Endothelial cell of umbilical vein (primary cell): Measurements from ENCODE around the gene HS6ST2. TPM values are rescaled to one million over a fixed set of nuclear protein-coding genes. Genes with fewer than 3 reads are reported as not detected.

Source experiments
- BruUV-seq: library from RNA; stranded (reverse); fragments of 400-500 nt; replicated peaks from 2 replicates; lab custom pipeline; 2021; lab: Mats Ljungman, UMichigan
- CTCF ChIA-PET: fragments of 300-600, 350-600 bp; sonication (Branson Sonifier 250); formaldehyde crosslinking; loops from one replicate; lab custom pipeline; 2021; ENCODE audit warnings: antibody characterized with exemption, inconsistent platforms; lab: Charles Lee
- POLR2A ChIA-PET: fragments of 300-600, 350-600 bp; sonication (Branson Sonifier 250); formaldehyde crosslinking; loops from one replicate; lab custom pipeline; 2021; ENCODE audit warnings: antibody characterized with exemption, inconsistent platforms; lab: Charles Lee
- DNase-seq: peaks from one replicate; pipeline ENCODE4 v3.0.0-alpha.2; 2011; ENCODE audit warnings: low read depth, low spot score
- FAIRE-seq: peaks from 2 replicates; lab custom pipeline; 2011; peaks lifted over from hg19 to GRCh38; lab: Jason Lieb, UNC
- H2AFZ ChIP-seq: 2 replicates; pipeline ENCODE4 v1.6.0; 2012; ENCODE audit warnings: low read depth, low read length, control low read depth, inconsistent platforms
- H3K27ac ChIP-seq: 2 replicates; pipeline ENCODE4 v1.5.1; 2011; ENCODE audit warnings: low read depth, mild to moderate bottlenecking, control low read depth, low read length, moderate library complexity; ENCODE audit not compliant: insufficient read depth
- H3K27me3 ChIP-seq, 2 experiments: 2 replicates each; pipeline versions ENCODE4 v1.6.0 to v1.6.1; 2011; ENCODE audit warnings: low read length in 2 of 2, mixed read lengths in 1 of 2; ENCODE audit not compliant: control insufficient read depth in 2 of 2, insufficient read depth in 2 of 2
- H3K36me3 ChIP-seq, 2 experiments: 2 replicates in 1 of 2; 3 replicates in 1 of 2; pipeline ENCODE4 v1.5.1; 2011; ENCODE audit warnings: low read length in 2 of 2, mild to moderate bottlenecking in 1 of 2, moderate library complexity in 1 of 2; ENCODE audit not compliant: control insufficient read depth in 2 of 2, insufficient read depth in 2 of 2; ENCODE audit errors: extremely low read depth in 1 of 2
- H3K4me1 ChIP-seq: 3 replicates; pipeline ENCODE4 v1.5.1; 2011; ENCODE audit warnings: mild to moderate bottlenecking, low read length; ENCODE audit not compliant: control insufficient read depth, insufficient read depth; ENCODE audit errors: extremely low read depth
- H3K4me2 ChIP-seq: 2 replicates; pipeline ENCODE4 v1.6.1; 2011; ENCODE audit warnings: low read length, control low read depth, mixed read lengths; ENCODE audit not compliant: insufficient read depth
- H3K4me3 ChIP-seq, 3 experiments: fragments of 200-600 bp in 1 of 3; sonication (generic), shearing (Covaris generic) in 1 of 3; replicated peaks in 1 of 3; 2 replicates each; pipeline ENCODE4 v1.5.1; 2011 to 2016; ENCODE audit warnings: control low read depth in 3 of 3, low read length in 3 of 3, mild to moderate bottlenecking in 2 of 3, inconsistent platforms in 1 of 3, low read depth in 1 of 3, moderate library complexity in 1 of 3; ENCODE audit not compliant: insufficient read depth in 1 of 3
- H3K79me2 ChIP-seq: 2 replicates; pipeline ENCODE4 v1.6.0; 2012; ENCODE audit warnings: low read length, inconsistent platforms; ENCODE audit not compliant: control insufficient read depth, insufficient read depth
- H3K9ac ChIP-seq: replicated peaks from 2 replicates; pipeline ENCODE3; 2011; ENCODE audit warnings: low read length, control low read depth; ENCODE audit not compliant: insufficient read depth; ENCODE audit errors: extremely low read depth
- H3K9me1 ChIP-seq: replicated peaks from 3 replicates; pipeline ENCODE4 v1.6.0; 2011; ENCODE audit warnings: mild to moderate bottlenecking, low read length; ENCODE audit not compliant: control insufficient read depth, insufficient read depth; ENCODE audit errors: extremely low read depth
- H3K9me3 ChIP-seq: replicated peaks from 2 replicates; pipeline ENCODE4 v1.5.1; 2012; ENCODE audit warnings: low read length, inconsistent platforms; ENCODE audit not compliant: control insufficient read depth, insufficient read depth
- H4K20me1 ChIP-seq: replicated peaks from 2 replicates; pipeline ENCODE3; 2011; ENCODE audit warnings: mild to moderate bottlenecking, low read length; ENCODE audit not compliant: control insufficient read depth, insufficient read depth; ENCODE audit errors: extremely low read depth
- EZH2 ChIP-seq: IDR thresholded peaks from 2 replicates; pipeline ENCODE4 v1.6.1; 2012; ENCODE audit warnings: borderline replicate concordance, low read depth, mild to moderate bottlenecking, moderate library complexity, low read length, inconsistent platforms; ENCODE audit not compliant: severe bottlenecking
- FOS ChIP-seq: IDR thresholded peaks from 2 replicates; pipeline ENCODE4 v1.6.1; 2011; ENCODE audit warnings: mild to moderate bottlenecking, low read length, moderate library complexity, borderline replicate concordance; ENCODE audit not compliant: insufficient read depth
- GATA2 ChIP-seq: IDR thresholded peaks from 2 replicates; pipeline ENCODE4 v1.7.0; 2011; ENCODE audit warnings: low read depth, mild to moderate bottlenecking, moderate library complexity, mixed read lengths, low read length; ENCODE audit not compliant: insufficient read length, insufficient read depth
- JUN ChIP-seq: IDR thresholded peaks from 2 replicates; pipeline ENCODE4 v1.6.1; 2011; ENCODE audit warnings: borderline replicate concordance, low read depth; ENCODE audit not compliant: insufficient read length, insufficient read depth
- MYC ChIP-seq: IDR thresholded peaks from one replicate; pipeline ENCODE4 v1.6.1; 2011; ENCODE audit warnings: mild to moderate bottlenecking, low read depth, low read length
- POLR2A ChIP-seq: IDR thresholded peaks from 2 replicates; pipeline ENCODE4 v1.6.1; 2012; ENCODE audit warnings: low read depth, mild to moderate bottlenecking, control low read depth, low read length
- POLR2AphosphoS5 ChIP-seq: IDR thresholded peaks from 2 replicates; pipeline ENCODE4 v1.6.1; 2012; ENCODE audit warnings: low read depth, mild to moderate bottlenecking, control low read depth, low read length, moderate library complexity; ENCODE audit not compliant: insufficient read depth
- dilution Hi-C: fragments of 300-500 bp; cut with MboI; formaldehyde crosslinking; loops from one replicate; pipeline ENCODE4 v1.15.0; 2019; ENCODE audit warnings: low sequenced_read_pairs; ENCODE audit not compliant: extremely low pct_ligation_motif_present
- intact Hi-C: fragments of 100-400 bp; cut with micrococcal nuclease; formaldehyde crosslinking; loops from one replicate; pipeline ENCODE4 v1.10.0; 2022
- polyA plus RNA-seq, 4 experiments: library from polyadenylated mRNA; depleted of rRNA in 3 of 4; stranded (reverse) in 3 of 4; unstranded in 1 of 4; fragments of >200 nt; gene quantifications; 2 replicates each; pipeline versions ENCODE4 v1.2.1 to v1.2.3, GENCODE V29; 2011 to 2012; ENCODE audit warnings: missing spikeins in 1 of 4
- total RNA-seq: library from RNA; stranded (reverse); gene quantifications from 2 replicates; pipeline ENCODE4 v1.2.3, GENCODE V29; 2021
- TF ChIP-seq, protein P1 (sequence below), 2 donors: IDR thresholded peaks; 1 replicate in 1 of 2; 2 replicates in 1 of 2; pipeline ENCODE4 v1.5.1; 2011; ENCODE audit warnings: low read length in 2 of 2, mild to moderate bottlenecking in 2 of 2, moderate library complexity in 2 of 2, control low read depth in 1 of 2, inconsistent platforms in 1 of 2, low read depth in 1 of 2; ENCODE audit not compliant: insufficient read depth in 1 of 2; ENCODE audit errors: extremely low read depth in 1 of 2
- TF ChIP-seq, protein P2 (sequence below): IDR thresholded peaks from 2 replicates; pipeline ENCODE4 v1.6.1; 2011; ENCODE audit not compliant: insufficient read depth, insufficient read length

Gene HS6ST2
- total and polyA plus RNA-seq, 2 donors (not counting 3 experiments of a cell fraction or from before 2014, with no cell fraction given): 0.49 to 0.84 TPM

DNA sequence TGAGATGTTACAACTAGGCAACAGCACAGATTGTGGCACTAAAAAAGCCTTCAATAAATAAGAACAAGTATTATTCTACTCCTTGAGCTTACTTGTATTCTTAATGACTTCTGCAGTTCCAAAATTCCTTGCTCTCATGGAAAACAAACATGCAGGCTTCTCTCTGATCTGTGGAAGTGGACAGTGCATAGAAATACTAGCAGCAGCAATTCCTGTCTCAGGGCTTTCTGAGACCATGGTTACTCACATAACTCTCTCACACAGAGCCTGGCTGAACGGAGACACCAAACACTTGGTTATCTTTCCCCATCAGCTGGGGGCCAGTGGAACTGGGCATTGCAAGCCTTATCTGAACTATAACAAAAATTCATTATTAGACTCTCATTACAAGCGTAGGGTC lies 32.4 kb upstream of the HS6ST2 start:
- Histone ChIP-seq H2AFZ (no peak overlapping the region), H3K9me1 (no peaks in the 10 kb centered on the region), H3K4me1 (no peaks in the 10 kb centered on the region), H3K79me2 (no peaks in the 10 kb centered on the region), H3K27me3 (no peaks in the 10 kb centered on the region), H4K20me1 (no peaks in the 10 kb centered on the region), H3K9ac (no peak overlapping the region), H3K4me3 (no peak overlapping the region), H3K9me3 (no peaks in the 10 kb centered on the region), H3K27ac (no peak overlapping the region), H3K36me3 (no peaks in the 10 kb centered on the region), H3K4me2 (no peak overlapping the region)
- ChIA-PET CTCF (no interaction called here), POLR2A (no interaction called here)
- no peak for TF ChIP-seq FOS
- TF ChIP-seq EZH2: no peak
- no peak for TF ChIP-seq GATA2
- TF ChIP-seq, protein P1, sequence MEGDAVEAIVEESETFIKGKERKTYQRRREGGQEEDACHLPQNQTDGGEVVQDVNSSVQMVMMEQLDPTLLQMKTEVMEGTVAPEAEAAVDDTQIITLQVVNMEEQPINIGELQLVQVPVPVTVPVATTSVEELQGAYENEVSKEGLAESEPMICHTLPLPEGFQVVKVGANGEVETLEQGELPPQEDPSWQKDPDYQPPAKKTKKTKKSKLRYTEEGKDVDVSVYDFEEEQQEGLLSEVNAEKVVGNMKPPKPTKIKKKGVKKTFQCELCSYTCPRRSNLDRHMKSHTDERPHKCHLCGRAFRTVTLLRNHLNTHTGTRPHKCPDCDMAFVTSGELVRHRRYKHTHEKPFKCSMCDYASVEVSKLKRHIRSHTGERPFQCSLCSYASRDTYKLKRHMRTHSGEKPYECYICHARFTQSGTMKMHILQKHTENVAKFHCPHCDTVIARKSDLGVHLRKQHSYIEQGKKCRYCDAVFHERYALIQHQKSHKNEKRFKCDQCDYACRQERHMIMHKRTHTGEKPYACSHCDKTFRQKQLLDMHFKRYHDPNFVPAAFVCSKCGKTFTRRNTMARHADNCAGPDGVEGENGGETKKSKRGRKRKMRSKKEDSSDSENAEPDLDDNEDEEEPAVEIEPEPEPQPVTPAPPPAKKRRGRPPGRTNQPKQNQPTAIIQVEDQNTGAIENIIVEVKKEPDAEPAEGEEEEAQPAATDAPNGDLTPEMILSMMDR (IDR thresholded peaks at IDR 0.05; ENCODE audit: extremely low read depth in 1 of 2, insufficient read depth in 1 of 2, low read depth in 1 of 2, low read length in 2 of 2): no peak
- TF ChIP-seq MYC: no peak
- TF ChIP-seq, protein P2, sequence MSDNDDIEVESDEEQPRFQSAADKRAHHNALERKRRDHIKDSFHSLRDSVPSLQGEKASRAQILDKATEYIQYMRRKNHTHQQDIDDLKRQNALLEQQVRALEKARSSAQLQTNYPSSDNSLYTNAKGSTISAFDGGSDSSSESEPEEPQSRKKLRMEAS: no peak
- no peak for TF ChIP-seq POLR2AphosphoS5
- no peak for TF ChIP-seq POLR2A
- no peak for TF ChIP-seq JUN
- intact Hi-C loops (no loop called here), dilution Hi-C loops (no loop called here)
- BruUV-seq: no TSS peak
- FAIRE-seq: no peak
- no peak for DNase-seq
